Measurements from ENCODE around the gene KRTAP12-1. TPM values are rescaled to one million over a fixed set of nuclear protein-coding genes. Genes with fewer than 3 reads are reported as not detected.
"Not testable (repeated sequence)": the region's sequence is repeated elsewhere in the genome, so short reads cannot be mapped to it uniquely, and the experiment has no call there.

The KRTAP12-1 gene
- total and polyA plus RNA-seq, 9 of the 15 experiments (the other 6 are each of a cell fraction or from before 2014, with no cell fraction given) = not detected

DNA sequence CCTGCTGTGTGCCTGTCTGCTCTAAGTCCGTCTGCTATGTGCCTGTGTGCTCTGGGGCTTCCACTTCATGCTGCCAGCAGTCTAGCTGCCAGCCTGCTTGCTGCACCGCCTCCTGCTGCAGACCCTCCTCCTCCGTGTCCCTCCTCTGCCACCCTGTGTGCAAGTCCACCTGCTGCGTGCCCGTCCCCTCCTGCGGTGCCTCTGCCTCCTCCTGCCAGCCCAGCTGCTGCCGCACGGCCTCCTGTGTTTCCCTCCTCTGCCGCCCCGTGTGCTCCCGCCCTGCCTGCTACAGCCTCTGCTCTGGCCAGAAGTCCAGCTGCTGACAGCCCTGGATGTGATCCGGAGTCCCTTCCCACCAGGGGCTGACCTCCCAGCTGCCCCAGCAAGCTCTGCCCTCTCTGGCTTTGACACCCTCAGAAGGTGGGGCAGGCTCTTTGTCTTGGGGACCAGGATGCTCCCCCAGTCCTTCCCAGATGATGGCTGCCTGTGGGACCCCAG is 44.1 kb downstream of the KRTAP12-1 start:
- WGBS (ENCODE audit: insufficient coverage, low coverage, missing lambda C conversion rate) = 4% methylated on average over 7 of the region's 12 CpGs
- in situ Hi-C loops (cut with MboI); H3K9ac ChIP-seq (ENCODE audit: insufficient read depth in 1 of 2, low read depth in 2 of 2, low read length in 2 of 2); CTCF ChIA-PET (ENCODE audit: low intra/inter-chr PET ratio); H3K27me3 ChIP-seq (ENCODE audit: control insufficient read depth in 2 of 2, insufficient read depth in 2 of 2, low read length in 2 of 2); H3K4me2 ChIP-seq (ENCODE audit: insufficient read depth, low read length); H3K4me3 ChIP-seq; H3K9me3 ChIP-seq (replicated peaks; ENCODE audit: control insufficient read depth, insufficient read depth, low read depth, low read length); H3K4me1 ChIP-seq (replicated peaks in 1 of 2; ENCODE audit: control insufficient read depth in 2 of 2, insufficient read depth in 2 of 2, low read length in 2 of 2); H3K79me2 ChIP-seq (ENCODE audit: control insufficient read depth, insufficient read depth, low read length); H4K20me1 ChIP-seq (replicated peaks; ENCODE audit: control insufficient read depth, insufficient read depth, low read length); intact Hi-C loops (cut with micrococcal nuclease); FAIRE-seq; ATAC-seq; BruUV-seq (replicated peaks); H3K9me1 ChIP-seq (ENCODE audit: control insufficient read depth, insufficient read depth, low read length); H3K36me3 ChIP-seq (ENCODE audit: control insufficient read depth, insufficient read depth, low read length); DNase-seq (ENCODE audit: extremely low read depth in 1 of 4, low spot score in 3 of 4); H3K27ac ChIP-seq (ENCODE audit: extremely low read depth, low read depth, low read length); H2AFZ ChIP-seq (ENCODE audit: low read depth, low read length): not testable (repeated sequence)
- POLR2A ChIA-PET = interaction anchor here (0.6 to 1.0 kb wide), 2 partner anchors 12 to 15 kb away, joined by 3 read pairs; no protein-coding TSS in a partner anchor

- no TSS peak for BruUV-seq (replicated peaks)
- POLR2A ChIA-PET = interaction anchor here (0.6 kb wide), 2 partner anchors 12 to 13 kb away, joined by 3 read pairs; no protein-coding TSS in a partner anchor
- no peaks in the 10 kb centered on the region for H3K9me3 ChIP-seq (replicated peaks; ENCODE audit: control insufficient read depth, insufficient read depth, low read depth, low read length)
Observed at GRCh38 chr21:44637018-44637850, 44.7 kb downstream of the KRTAP12-1 start, which contains the start of gene KRTAP10-10. KRTAP10-10 (plus strand) TSS chr21:44637356; CDS start chr21:44637418, 62 bp downstream.

More at GRCh38 chr21:44637018-44637850, 44.7 kb downstream of the KRTAP12-1 start, which contains the start of gene KRTAP10-10:
- Histone ChIP-seq H3K79me2 (ENCODE audit: control insufficient read depth, insufficient read depth, low read length) (no peaks in the 10 kb centered on the region), H3K36me3 (ENCODE audit: control insufficient read depth, insufficient read depth, low read length) (no peaks in the 10 kb centered on the region), H3K4me2 (ENCODE audit: insufficient read depth, low read length) (no peak within 1 kb of the TSS), H3K4me1 (replicated peaks in 1 of 2; ENCODE audit: control insufficient read depth in 2 of 2, insufficient read depth in 2 of 2, low read length in 2 of 2) (peaks cover 0 to 3% of the 10 kb centered on the region in 2 experiments; a peak in 2 of 5 replicates), H3K27me3 (ENCODE audit: control insufficient read depth in 2 of 2, insufficient read depth in 2 of 2, low read length in 2 of 2) (peaks cover 0 to 6% of the 10 kb centered on the region in 2 experiments; a peak in 2 of 5 replicates), H3K9me1 (ENCODE audit: control insufficient read depth, insufficient read depth, low read length) (no peaks in the 10 kb centered on the region), H2AFZ (ENCODE audit: low read depth, low read length) (no peak within 1 kb of the TSS), H3K27ac (ENCODE audit: extremely low read depth, low read depth, low read length) (no peak within 1 kb of the TSS), H4K20me1 (replicated peaks; ENCODE audit: control insufficient read depth, insufficient read depth, low read length) (no peaks in the 10 kb centered on the region), H3K9ac (ENCODE audit: insufficient read depth in 1 of 2, low read depth in 2 of 2, low read length in 2 of 2) (no peak within 1 kb of the TSS; a peak in 1 of 4 replicates), H3K4me3 (no peak within 1 kb of the TSS)
- ATAC-seq (peak; percentile 36; the same call in 1 of the 3 replicates), FAIRE-seq (no peak), DNase-seq (ENCODE audit: extremely low read depth in 1 of 4, low spot score in 3 of 4) (no peak)
- in situ Hi-C loops (cut with MboI) (no loop called here), intact Hi-C loops (cut with micrococcal nuclease) (no loop called here)
- TF ChIP-seq MYC (IDR thresholded peaks at IDR 0.05; ENCODE audit: low read depth, low read length) = no peak
- TF ChIP-seq MYC (CRISPR knock-in tag; IDR thresholded peaks at IDR 0.05; ENCODE audit: borderline replicate concordance, low read depth) = no peak
- TF ChIP-seq NFYB (IDR thresholded peaks at IDR 0.05; ENCODE audit: extremely low read depth, insufficient read length) = no peak
- no peak for TF ChIP-seq LCOR (CRISPR knock-in tag; IDR thresholded peaks at IDR 0.05)
- no peak for TF ChIP-seq ZNF239 (CRISPR knock-in tag; IDR thresholded peaks at IDR 0.05)
- WGBS (ENCODE audit: insufficient coverage, low coverage, missing lambda C conversion rate) = 0% methylated on average over 21 of the region's 21 CpGs
- CTCF ChIA-PET (ENCODE audit: low intra/inter-chr PET ratio) = no interaction called here
